CD4-positive, alpha-beta T cell treated with Interleukin-17A for 1 hour (primary cell): ENCODE results near the gene SLC13A1.

Experiments used
- DNase-seq: peaks from one replicate; pipeline ENCODE4 v3.0.0-alpha.2; 2020

Gene SLC13A1

GRCh38 chr7:123191132-123191531, 8.6 kb downstream of the SLC13A1 start:
- no peak for DNase-seq

GRCh38 chr7:123190109-123190831, 9.5 kb downstream of the SLC13A1 start:
- no peak for DNase-seq

- DNase-seq: no peak
Measured at GRCh38 chr7:123185756-123186155, 14.0 kb downstream of the SLC13A1 start.

- DNase-seq: no peak
Measured at GRCh38 chr7:123184271-123184670, 15.5 kb downstream of the SLC13A1 start.

GRCh38 chr7:123183431-123183830, 16.3 kb downstream of the SLC13A1 start:
- DNase-seq: no peak

- no peak for DNase-seq
Measured at GRCh38 chr7:123177442-123177841, 22.3 kb downstream of the SLC13A1 start.

- no peak for DNase-seq
Measured at GRCh38 chr7:123170333-123171246, 29.2 kb downstream of the SLC13A1 start.

- no peak for DNase-seq
Measured at GRCh38 chr7:123169065-123169464, 30.7 kb downstream of the SLC13A1 start.

GRCh38 chr7:123157606-123158005, 42.2 kb downstream of the SLC13A1 start:
- no peak for DNase-seq

GRCh38 chr7:123155571-123155970, 44.2 kb downstream of the SLC13A1 start:
- DNase-seq: no peak

- peak; percentile 22 for DNase-seq
Measured at GRCh38 chr7:123154231-123154860, 45.4 kb downstream of the SLC13A1 start.

- no peak for DNase-seq
Measured at GRCh38 chr7:123151443-123151842, 48.3 kb downstream of the SLC13A1 start.

GRCh38 chr7:123148813-123149212, 51.0 kb downstream of the SLC13A1 start:
- DNase-seq: no peak

GRCh38 chr7:123143252-123144006, 56.3 kb downstream of the SLC13A1 start:
- no peak for DNase-seq

GRCh38 chr7:123140561-123140960, 59.2 kb downstream of the SLC13A1 start:
- DNase-seq: no peak

- no peak for DNase-seq
Measured at GRCh38 chr7:123135960-123136359, 63.8 kb downstream of the SLC13A1 start.

GRCh38 chr7:123133924-123134323, 65.8 kb downstream of the SLC13A1 start:
- no peak for DNase-seq

GRCh38 chr7:123131961-123132360, 67.8 kb downstream of the SLC13A1 start:
- no peak for DNase-seq

GRCh38 chr7:123131556-123131955, 68.2 kb downstream of the SLC13A1 start:
- no peak for DNase-seq

- DNase-seq: no peak
Measured at GRCh38 chr7:123131140-123131539, 68.6 kb downstream of the SLC13A1 start.

GRCh38 chr7:123126691-123127090, 73.1 kb downstream of the SLC13A1 start:
- DNase-seq: no peak

- DNase-seq: no peak
Measured at GRCh38 chr7:123126171-123126570, 73.6 kb downstream of the SLC13A1 start.

- DNase-seq: no peak
Measured at GRCh38 chr7:123125231-123125630, 74.5 kb downstream of the SLC13A1 start.
